Mesothelial cell of epicardium (in vitro differentiated cells): Measurements from ENCODE around the gene TDG. TPM values are rescaled to one million over a fixed set of nuclear protein-coding genes. Genes with fewer than 3 reads are reported as not detected.

ENCODE experiments used
- DNase-seq, 2 experiments: peaks; one replicate each; pipeline ENCODE4 v3.0.0; 2021; ENCODE audit warnings: low spot score in 2 of 2; ENCODE audit not compliant: unreplicated experiment in 2 of 2
- H3K27ac Mint-ChIP-seq: 2 replicates; pipeline ENCODE4 v1.8.0; 2021; ENCODE audit warnings: mixed read lengths
- H3K27me3 Mint-ChIP-seq: 2 replicates; pipeline ENCODE4 v1.8.0; 2021; ENCODE audit warnings: low read depth, mixed read lengths
- H3K36me3 Mint-ChIP-seq: 2 replicates; pipeline ENCODE4 v1.8.0; 2021; ENCODE audit warnings: mixed read lengths
- H3K4me1 Mint-ChIP-seq: 2 replicates; pipeline ENCODE4 v1.8.0; 2021; ENCODE audit warnings: mixed read lengths
- H3K4me3 Mint-ChIP-seq: 2 replicates; pipeline ENCODE4 v1.8.0; 2021; ENCODE audit warnings: mild to moderate bottlenecking, moderate library complexity, mixed read lengths
- H3K9me3 Mint-ChIP-seq: 2 replicates; pipeline ENCODE4 v1.8.0; 2021; ENCODE audit warnings: mixed read lengths
- CTCF ChIP-seq: fragments of 200-600 bp; sonication (generic); IDR thresholded peaks from one replicate; pipeline ENCODE4 v1.5.0; 2021; ENCODE audit warnings: antibody characterized with exemption; ENCODE audit not compliant: unreplicated experiment
- total RNA-seq: library from RNA; stranded (reverse); gene quantifications from 3 replicates; pipeline ENCODE4 v1.2.1, GENCODE V29; 2021

TDG gene
- total RNA-seq, 1 donor from 2014 or later, result 46.2 TPM

- Mint-ChIP-seq H3K4me1 (peaks cover 22% of the 10 kb centered on the region), H3K9me3 (no peaks in the 10 kb centered on the region), H3K36me3 (peaks cover 14% of the 10 kb centered on the region), H3K27ac (peak overlapping the region; percentile 99), H3K4me3 (peak overlapping the region; percentile 97), H3K27me3 (no peaks in the 10 kb centered on the region)
- peak in 1 of 2 experiments; percentile 64 for DNase-seq
- no peak for TF ChIP-seq CTCF
These were observed 9.1 kb upstream of the TDG start for GRCh38 chr12:103956509-103957027.

- TF ChIP-seq CTCF, result no peak
- Mint-ChIP-seq H3K4me3 (peak overlapping the region; percentile 97), H3K27me3 (no peaks in the 10 kb centered on the region), H3K36me3 (peaks cover 9% of the 10 kb centered on the region), H3K9me3 (no peaks in the 10 kb centered on the region), H3K4me1 (peaks cover 27% of the 10 kb centered on the region), H3K27ac (peak overlapping the region; percentile 99)
- DNase-seq, result no peak
These were observed 7.7 kb upstream of the TDG start for GRCh38 chr12:103957865-103958388.

GRCh38 chr12:103958621-103959020 lies 7.1 kb upstream of the TDG start:
- DNase-seq, result no peak
- H3K27me3 Mint-ChIP-seq, result no peaks in the 10 kb centered on the region
- H3K36me3 Mint-ChIP-seq, result peaks cover 6% of the 10 kb centered on the region
- no peak for TF ChIP-seq CTCF
- H3K4me3 Mint-ChIP-seq, result peak overlapping the region; percentile 46
- H3K4me1 Mint-ChIP-seq, result peaks cover 30% of the 10 kb centered on the region
- H3K27ac Mint-ChIP-seq, result peak overlapping the region; percentile 72
- H3K9me3 Mint-ChIP-seq, result no peaks in the 10 kb centered on the region

GRCh38 chr12:103960616-103961227 lies 5.0 kb upstream of the TDG start:
- Mint-ChIP-seq H3K27ac (no peak overlapping the region), H3K9me3 (no peaks in the 10 kb centered on the region), H3K4me3 (no peak overlapping the region), H3K27me3 (no peaks in the 10 kb centered on the region), H3K36me3 (no peaks in the 10 kb centered on the region), H3K4me1 (peaks cover 38% of the 10 kb centered on the region)
- TF ChIP-seq CTCF, result no peak
- DNase-seq, result no peak

GRCh38 chr12:103962493-103962892 lies 3.2 kb upstream of the TDG start:
- no peaks in the 10 kb centered on the region for H3K36me3 Mint-ChIP-seq
- no peak for DNase-seq
- TF ChIP-seq CTCF, result no peak
- no peaks in the 10 kb centered on the region for H3K9me3 Mint-ChIP-seq
- H3K27me3 Mint-ChIP-seq, result no peaks in the 10 kb centered on the region
- peak overlapping the region; percentile 71 for H3K27ac Mint-ChIP-seq
- H3K4me3 Mint-ChIP-seq, result no peak overlapping the region
- peaks cover 40% of the 10 kb centered on the region for H3K4me1 Mint-ChIP-seq
